ENCODE measurements around the gene CCDC68. TPM values are rescaled to one million over a fixed set of nuclear protein-coding genes. Genes with fewer than 3 reads are reported as not detected.
A peak's percentile ranks its signal among the peaks of the same experiment; 100 is the strongest.

CCDC68 gene
- total and polyA plus RNA-seq, 2 donors (not counting 1 experiment from before 2014, with no cell fraction given): 5.1 to 8.3 TPM

- Histone ChIP-seq H3K27me3 (ENCODE audit: control insufficient read depth, insufficient read depth, low read length) (no peaks in the 10 kb centered on the region), H3K79me2 (ENCODE audit: control insufficient read depth, insufficient read depth, low read length) (no peaks in the 10 kb centered on the region), H4K20me1 (ENCODE audit: control insufficient read depth, extremely low read depth, insufficient read depth, low read length) (no peaks in the 10 kb centered on the region), H3K4me2 (ENCODE audit: extremely low read depth, insufficient read depth, low read length) (no peak overlapping the region), H3K27ac (ENCODE audit: insufficient read depth, low read length) (no peak overlapping the region), H3K36me3 (ENCODE audit: control insufficient read depth, insufficient read depth, low read length) (no peaks in the 10 kb centered on the region), H2AFZ (ENCODE audit: low read length) (no peak overlapping the region), H3K9ac (ENCODE audit: insufficient read depth, low read length) (no peak overlapping the region), H3K4me1 (ENCODE audit: control insufficient read depth, extremely low read depth, insufficient read depth, low read length) (no peaks in the 10 kb centered on the region), H3K4me3 (replicated peaks in 1 of 4; ENCODE audit: control extremely low read depth in 1 of 4, insufficient read depth in 1 of 4, low read depth in 3 of 4, low read length in 4 of 4) (no peak overlapping the region), H3K9me3 (ENCODE audit: control insufficient read depth, insufficient read depth, low read depth, low read length) (no peaks in the 10 kb centered on the region)
- TF ChIP-seq CTCF (conservative IDR thresholded peaks at IDR 0.05 in 1 of 2, IDR thresholded peaks at IDR 0.05 in 1 of 2; ENCODE audit: low read depth in 1 of 2, low read length in 2 of 2) (no peak), EZH2 (IDR thresholded peaks at IDR 0.05; ENCODE audit: low read length, missing control alignments) (no peak)
- peak in 1 of 2 donors; percentile 75 for DNase-seq (ENCODE audit: low read depth in 2 of 2)
Observed at GRCh38 chr18:54883816-54884604, 75.3 kb downstream of the CCDC68 start.

DNA sequence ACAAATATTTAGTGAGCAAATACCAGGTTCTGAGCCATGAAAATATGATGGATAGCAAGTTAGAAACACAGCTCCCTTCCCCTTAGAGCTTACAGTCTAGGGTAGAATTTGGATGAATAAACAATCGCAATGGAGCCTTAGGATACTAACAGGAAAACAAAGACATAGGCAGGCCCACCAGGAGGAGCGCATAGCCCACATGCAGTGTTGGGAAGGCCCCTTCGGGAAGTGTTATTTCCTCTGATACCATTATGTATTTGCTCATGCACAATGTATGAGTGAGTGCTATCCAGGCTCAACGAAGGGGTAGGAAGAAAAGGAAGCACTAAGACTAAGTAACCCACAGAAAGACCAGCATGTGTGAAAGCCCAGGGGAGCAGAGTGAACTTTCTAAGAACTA is 76.9 kb downstream of the CCDC68 start:
- Histone ChIP-seq H3K9ac (ENCODE audit: insufficient read depth, low read length) (no peak overlapping the region), H3K4me1 (ENCODE audit: control insufficient read depth, extremely low read depth, insufficient read depth, low read length) (no peaks in the 10 kb centered on the region)
- no peak for TF ChIP-seq EZH2 (IDR thresholded peaks at IDR 0.05; ENCODE audit: low read length, missing control alignments)
- no peak for TF ChIP-seq CTCF (conservative IDR thresholded peaks at IDR 0.05 in 1 of 2, IDR thresholded peaks at IDR 0.05 in 1 of 2; ENCODE audit: low read depth in 1 of 2, low read length in 2 of 2)

DNA sequence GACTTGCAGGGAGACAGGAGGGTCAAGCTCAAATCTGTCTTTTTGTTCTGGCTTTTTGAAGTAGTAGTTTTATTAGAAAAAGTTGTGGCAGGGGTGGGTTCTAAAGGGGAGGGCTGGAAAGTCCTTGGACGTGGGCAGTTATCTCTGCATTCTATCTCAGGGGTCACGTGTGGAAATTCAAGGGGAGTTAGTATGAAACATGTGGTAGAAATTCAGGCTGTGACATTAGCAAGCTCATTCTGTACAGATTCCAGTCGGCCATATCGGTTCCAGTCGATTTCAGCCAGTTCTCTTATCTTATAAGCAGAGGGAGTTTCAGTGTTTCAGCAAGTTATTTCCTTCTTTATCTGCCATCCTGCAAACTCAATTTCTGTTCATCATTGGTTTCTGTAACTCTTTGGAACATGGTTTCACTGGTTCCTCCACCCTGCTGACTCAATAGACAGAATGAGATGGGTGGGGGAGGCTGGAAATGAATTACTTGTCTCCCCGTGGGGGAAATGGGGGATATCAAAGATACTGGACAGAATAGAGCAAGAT is 78.0 kb downstream of the CCDC68 start:
- Histone ChIP-seq H3K4me3 (replicated peaks in 1 of 4; ENCODE audit: control extremely low read depth in 1 of 4, insufficient read depth in 1 of 4, low read depth in 3 of 4, low read length in 4 of 4) (no peak overlapping the region), H3K36me3 (ENCODE audit: control insufficient read depth, insufficient read depth, low read length) (no peaks in the 10 kb centered on the region), H4K20me1 (ENCODE audit: control insufficient read depth, extremely low read depth, insufficient read depth, low read length) (no peaks in the 10 kb centered on the region), H3K79me2 (ENCODE audit: control insufficient read depth, insufficient read depth, low read length) (no peaks in the 10 kb centered on the region), H2AFZ (ENCODE audit: low read length) (no peak overlapping the region), H3K27ac (ENCODE audit: insufficient read depth, low read length) (no peak overlapping the region), H3K9ac (ENCODE audit: insufficient read depth, low read length) (no peak overlapping the region), H3K9me3 (ENCODE audit: control insufficient read depth, insufficient read depth, low read depth, low read length) (no peaks in the 10 kb centered on the region), H3K4me2 (ENCODE audit: extremely low read depth, insufficient read depth, low read length) (no peak overlapping the region), H3K4me1 (ENCODE audit: control insufficient read depth, extremely low read depth, insufficient read depth, low read length) (no peaks in the 10 kb centered on the region), H3K27me3 (ENCODE audit: control insufficient read depth, insufficient read depth, low read length) (no peaks in the 10 kb centered on the region)
- TF ChIP-seq EZH2 (IDR thresholded peaks at IDR 0.05; ENCODE audit: low read length, missing control alignments): no peak
- TF ChIP-seq CTCF (conservative IDR thresholded peaks at IDR 0.05 in 1 of 2, IDR thresholded peaks at IDR 0.05 in 1 of 2; ENCODE audit: low read depth in 1 of 2, low read length in 2 of 2): no peak
- DNase-seq (ENCODE audit: low read depth in 2 of 2): no peak

More for the DNA sequence above, 76.9 kb downstream of the CCDC68 start:
- H3K27me3 ChIP-seq (ENCODE audit: control insufficient read depth, insufficient read depth, low read length): no peaks in the 10 kb centered on the region
- no peak overlapping the region for H3K4me3 ChIP-seq (replicated peaks in 1 of 4; ENCODE audit: control extremely low read depth in 1 of 4, insufficient read depth in 1 of 4, low read depth in 3 of 4, low read length in 4 of 4)
- no peaks in the 10 kb centered on the region for H3K36me3 ChIP-seq (ENCODE audit: control insufficient read depth, insufficient read depth, low read length)
- no peaks in the 10 kb centered on the region for H3K9me3 ChIP-seq (ENCODE audit: control insufficient read depth, insufficient read depth, low read depth, low read length)
- H3K27ac ChIP-seq (ENCODE audit: insufficient read depth, low read length): no peak overlapping the region
- no peak overlapping the region for H3K4me2 ChIP-seq (ENCODE audit: extremely low read depth, insufficient read depth, low read length)
- H3K79me2 ChIP-seq (ENCODE audit: control insufficient read depth, insufficient read depth, low read length): no peaks in the 10 kb centered on the region
- H2AFZ ChIP-seq (ENCODE audit: low read length): no peak overlapping the region
- no peak for DNase-seq (ENCODE audit: low read depth in 2 of 2)
- H4K20me1 ChIP-seq (ENCODE audit: control insufficient read depth, extremely low read depth, insufficient read depth, low read length): no peaks in the 10 kb centered on the region
